ENCODE data around the gene STX2. TPM values are rescaled to one million over a fixed set of nuclear protein-coding genes. Genes with fewer than 3 reads are reported as not detected.
"Not testable (repeated sequence)": the region's sequence is repeated elsewhere in the genome, so short reads cannot be mapped to it uniquely, and the experiment has no call there.

STX2 gene
- total and polyA plus RNA-seq, 2 experiments from 2014 or later, result 16.4 to 35.4 TPM

DNA sequence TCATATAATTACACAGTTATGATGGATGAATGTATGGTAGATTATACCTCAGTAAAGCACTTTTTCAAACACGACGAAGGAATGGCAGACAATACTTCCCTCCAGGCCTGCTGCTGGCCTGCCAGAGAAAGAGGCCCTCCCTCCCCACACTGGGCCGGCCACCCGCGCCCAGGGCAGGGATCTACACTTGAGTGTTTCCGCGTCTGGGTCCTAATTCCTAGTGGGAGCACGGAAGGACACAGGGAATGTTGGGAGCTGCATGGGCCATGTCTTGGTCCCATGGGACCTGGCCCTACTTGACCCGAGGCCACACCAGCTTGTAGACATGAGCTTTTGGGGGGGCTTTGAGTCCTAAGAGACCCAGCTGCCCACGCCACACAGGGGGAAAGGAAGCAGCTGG lies 52.0 kb downstream of the STX2 start (continued):
- TF ChIP-seq EZH2 (IDR thresholded peaks at IDR 0.05; ENCODE audit: low read depth, unreplicated experiment) (no peak), STAT1 (IDR thresholded peaks at IDR 0.05; ENCODE audit: unreplicated experiment) (no peak), EZH2phosphoT487 (IDR thresholded peaks at IDR 0.05; ENCODE audit: unreplicated experiment) (no peak), NANOG (IDR thresholded peaks at IDR 0.05; ENCODE audit: borderline replicate concordance) (no peak), JUNB (IDR thresholded peaks at IDR 0.05; ENCODE audit: unreplicated experiment) (no peak), POLR2AphosphoS5 (IDR thresholded peaks at IDR 0.05; ENCODE audit: low read depth) (no peak), CREB1 (CRISPR knock-in tag; IDR thresholded peaks at IDR 0.05; ENCODE audit: low read depth) (no peak), ZNF331 (CRISPR knock-in tag; IDR thresholded peaks at IDR 0.05; ENCODE audit: low read depth) (no peak)
- TF ChIP-seq, protein P1, sequence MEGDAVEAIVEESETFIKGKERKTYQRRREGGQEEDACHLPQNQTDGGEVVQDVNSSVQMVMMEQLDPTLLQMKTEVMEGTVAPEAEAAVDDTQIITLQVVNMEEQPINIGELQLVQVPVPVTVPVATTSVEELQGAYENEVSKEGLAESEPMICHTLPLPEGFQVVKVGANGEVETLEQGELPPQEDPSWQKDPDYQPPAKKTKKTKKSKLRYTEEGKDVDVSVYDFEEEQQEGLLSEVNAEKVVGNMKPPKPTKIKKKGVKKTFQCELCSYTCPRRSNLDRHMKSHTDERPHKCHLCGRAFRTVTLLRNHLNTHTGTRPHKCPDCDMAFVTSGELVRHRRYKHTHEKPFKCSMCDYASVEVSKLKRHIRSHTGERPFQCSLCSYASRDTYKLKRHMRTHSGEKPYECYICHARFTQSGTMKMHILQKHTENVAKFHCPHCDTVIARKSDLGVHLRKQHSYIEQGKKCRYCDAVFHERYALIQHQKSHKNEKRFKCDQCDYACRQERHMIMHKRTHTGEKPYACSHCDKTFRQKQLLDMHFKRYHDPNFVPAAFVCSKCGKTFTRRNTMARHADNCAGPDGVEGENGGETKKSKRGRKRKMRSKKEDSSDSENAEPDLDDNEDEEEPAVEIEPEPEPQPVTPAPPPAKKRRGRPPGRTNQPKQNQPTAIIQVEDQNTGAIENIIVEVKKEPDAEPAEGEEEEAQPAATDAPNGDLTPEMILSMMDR (conservative IDR thresholded peaks at IDR 0.05; ENCODE audit: low read depth in 2 of 2), result no peak
- TF ChIP-seq, protein P2, sequence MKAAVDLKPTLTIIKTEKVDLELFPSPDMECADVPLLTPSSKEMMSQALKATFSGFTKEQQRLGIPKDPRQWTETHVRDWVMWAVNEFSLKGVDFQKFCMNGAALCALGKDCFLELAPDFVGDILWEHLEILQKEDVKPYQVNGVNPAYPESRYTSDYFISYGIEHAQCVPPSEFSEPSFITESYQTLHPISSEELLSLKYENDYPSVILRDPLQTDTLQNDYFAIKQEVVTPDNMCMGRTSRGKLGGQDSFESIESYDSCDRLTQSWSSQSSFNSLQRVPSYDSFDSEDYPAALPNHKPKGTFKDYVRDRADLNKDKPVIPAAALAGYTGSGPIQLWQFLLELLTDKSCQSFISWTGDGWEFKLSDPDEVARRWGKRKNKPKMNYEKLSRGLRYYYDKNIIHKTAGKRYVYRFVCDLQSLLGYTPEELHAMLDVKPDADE (IDR thresholded peaks at IDR 0.05), result no peak

DNA sequence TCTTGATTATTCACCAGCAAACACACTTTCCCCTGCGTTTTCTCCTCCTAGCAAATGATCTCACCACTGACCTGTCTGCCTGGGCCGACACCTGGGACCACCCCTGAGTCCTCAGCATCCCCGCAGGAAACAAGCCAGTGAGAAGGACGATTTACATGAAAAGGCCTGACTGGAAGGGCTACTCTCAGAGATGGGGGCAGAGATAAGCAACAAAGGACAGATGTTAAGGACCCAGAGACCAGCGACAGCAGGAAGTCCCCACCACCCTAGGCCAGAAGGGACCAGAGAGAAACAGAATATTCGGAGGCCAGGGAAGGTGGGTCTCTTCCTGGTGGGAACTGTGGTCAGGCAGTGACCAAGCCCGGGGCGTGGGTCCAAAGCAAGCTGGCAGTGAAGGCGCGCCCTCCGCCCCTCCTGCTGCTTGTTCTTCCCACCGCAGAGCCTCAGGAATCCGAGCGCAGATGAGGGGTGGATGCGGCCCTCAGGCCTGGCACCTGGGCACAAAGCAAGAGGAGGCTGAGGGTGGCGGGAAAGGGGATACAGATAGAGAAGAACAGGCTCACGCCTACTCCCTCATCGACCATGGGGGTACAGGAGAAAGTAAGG lies 55.8 kb downstream of the STX2 start:
- Histone ChIP-seq H3K4me3 (no peak overlapping the region), H3K4me2 (peak overlapping the region; percentile 52), H2AFZ (no peak overlapping the region), H3K27ac (ENCODE audit: low read depth) (peak overlapping the region; percentile 59; the same call in 1 of the 2 replicates), H3K27me3 (ENCODE audit: insufficient read depth) (no peaks in the 10 kb centered on the region), H3K4me1 (ENCODE audit: insufficient read depth) (peaks cover 37% of the 10 kb centered on the region), H4K20me1 (replicated peaks; ENCODE audit: insufficient read depth) (no peaks in the 10 kb centered on the region), H3K36me3 (ENCODE audit: insufficient read depth) (peaks cover 7% of the 10 kb centered on the region; the same call in 1 of the 2 replicates), H3K79me2 (replicated peaks; ENCODE audit: insufficient read depth) (no peaks in the 10 kb centered on the region), H3F3A (replicated peaks; ENCODE audit: low read depth) (0 out of 2 replicates have a peak, but pooled peaks cover 4% of the 10 kb centered on the region), H3K9me2 (ENCODE audit: insufficient read depth) (no peaks in the 10 kb centered on the region)
- peaks cover 18% of the 10 kb centered on the region for H3K27me3 Mint-ChIP-seq (ENCODE audit: insufficient read depth, low read depth, poor library complexity)
- ATAC-seq (peak; percentile 19), DNase-seq (ENCODE audit: low spot score) (peak; percentile 56)
- TF ChIP-seq POLR2AphosphoS5 (IDR thresholded peaks at IDR 0.05; ENCODE audit: low read depth) (0 out of 2 replicates have a peak, but pooled peaks have one; percentile 27), NANOG (IDR thresholded peaks at IDR 0.05; ENCODE audit: borderline replicate concordance) (0 out of 2 replicates have a peak, but pooled peaks have one; percentile 21), STAT1 (IDR thresholded peaks at IDR 0.05; ENCODE audit: unreplicated experiment) (no peak)
- peaks cover 7% of the 10 kb centered on the region for H3K9me3 Mint-ChIP-seq
- peaks cover 23% of the 10 kb centered on the region for H3K36me3 Mint-ChIP-seq (ENCODE audit: low read depth)
- peaks cover 40% of the 10 kb centered on the region for H3K4me1 Mint-ChIP-seq
- H3K4me3 Mint-ChIP-seq, result peak overlapping the region; percentile 29
- H3K27ac Mint-ChIP-seq, result no peak overlapping the region

DNA sequence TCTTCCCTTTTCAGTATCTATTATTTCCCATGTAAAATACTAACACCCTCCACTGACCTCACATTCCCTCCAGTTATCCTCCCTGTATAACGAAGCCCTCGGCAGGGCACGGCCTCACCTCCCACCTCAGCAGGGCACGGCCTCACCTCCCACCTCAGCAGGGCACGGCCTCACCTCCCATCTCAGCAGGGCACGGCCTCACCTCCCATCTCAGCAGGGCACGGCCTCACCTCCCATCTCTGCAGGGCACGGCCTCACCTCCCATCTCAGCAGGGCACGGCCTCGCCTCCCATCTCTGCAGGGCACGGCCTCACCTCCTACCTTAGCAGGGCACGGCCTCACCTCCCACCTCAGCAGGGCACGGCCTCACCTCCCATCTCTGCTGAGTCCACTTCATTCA lies 56.8 kb downstream of the STX2 start:
- H3K4me3 Mint-ChIP-seq; H3K27me3 ChIP-seq (ENCODE audit: insufficient read depth); H3K4me2 ChIP-seq; H3K27ac Mint-ChIP-seq; H3K27ac ChIP-seq (ENCODE audit: low read depth); H3K36me3 ChIP-seq (ENCODE audit: insufficient read depth); H3F3A ChIP-seq (replicated peaks; ENCODE audit: low read depth); H3K79me2 ChIP-seq (replicated peaks; ENCODE audit: insufficient read depth); DNase-seq (ENCODE audit: low spot score); H3K4me3 ChIP-seq; H3K9me2 ChIP-seq (ENCODE audit: insufficient read depth); H4K20me1 ChIP-seq (replicated peaks; ENCODE audit: insufficient read depth); H2AFZ ChIP-seq; H3K9me3 Mint-ChIP-seq; ATAC-seq: not testable (repeated sequence)
- Mint-ChIP-seq H3K36me3 (ENCODE audit: low read depth) (peaks cover 23% of the 10 kb centered on the region), H3K4me1 (peaks cover 32% of the 10 kb centered on the region), H3K27me3 (ENCODE audit: insufficient read depth, low read depth, poor library complexity) (peaks cover 12% of the 10 kb centered on the region)
- H3K4me1 ChIP-seq (ENCODE audit: insufficient read depth), result peaks cover 27% of the 10 kb centered on the region

Data from GM23338 (cell line).